Endothelial cell of umbilical vein (primary cell): Measurements from ENCODE around the gene GLRA2. TPM values are rescaled to one million over a fixed set of nuclear protein-coding genes. Genes with fewer than 3 reads are reported as not detected.

Source experiments
- BruUV-seq: library from RNA; stranded (reverse); fragments of 400-500 nt; replicated peaks from 2 replicates; lab custom pipeline; 2021; lab: Mats Ljungman, UMichigan
- CTCF ChIA-PET: fragments of 300-600, 350-600 bp; sonication (Branson Sonifier 250); formaldehyde crosslinking; loops from one replicate; lab custom pipeline; 2021; ENCODE audit warnings: antibody characterized with exemption, inconsistent platforms; lab: Charles Lee
- POLR2A ChIA-PET: fragments of 300-600, 350-600 bp; sonication (Branson Sonifier 250); formaldehyde crosslinking; loops from one replicate; lab custom pipeline; 2021; ENCODE audit warnings: antibody characterized with exemption, inconsistent platforms; lab: Charles Lee
- DNase-seq: peaks from one replicate; pipeline ENCODE4 v3.0.0-alpha.2; 2011; ENCODE audit warnings: low read depth, low spot score
- FAIRE-seq: peaks from 2 replicates; lab custom pipeline; 2011; peaks lifted over from hg19 to GRCh38; lab: Jason Lieb, UNC
- H2AFZ ChIP-seq: 2 replicates; pipeline ENCODE4 v1.6.0; 2012; ENCODE audit warnings: low read depth, low read length, control low read depth, inconsistent platforms
- H3K27ac ChIP-seq: 2 replicates; pipeline ENCODE4 v1.5.1; 2011; ENCODE audit warnings: low read depth, mild to moderate bottlenecking, control low read depth, low read length, moderate library complexity; ENCODE audit not compliant: insufficient read depth
- H3K27me3 ChIP-seq, 2 experiments: 2 replicates each; pipeline versions ENCODE4 v1.6.0 to v1.6.1; 2011; ENCODE audit warnings: low read length in 2 of 2, mixed read lengths in 1 of 2; ENCODE audit not compliant: control insufficient read depth in 2 of 2, insufficient read depth in 2 of 2
- H3K36me3 ChIP-seq, 2 experiments: 2 replicates in 1 of 2; 3 replicates in 1 of 2; pipeline ENCODE4 v1.5.1; 2011; ENCODE audit warnings: low read length in 2 of 2, mild to moderate bottlenecking in 1 of 2, moderate library complexity in 1 of 2; ENCODE audit not compliant: control insufficient read depth in 2 of 2, insufficient read depth in 2 of 2; ENCODE audit errors: extremely low read depth in 1 of 2
- H3K4me1 ChIP-seq: 3 replicates; pipeline ENCODE4 v1.5.1; 2011; ENCODE audit warnings: mild to moderate bottlenecking, low read length; ENCODE audit not compliant: control insufficient read depth, insufficient read depth; ENCODE audit errors: extremely low read depth
- H3K4me2 ChIP-seq: 2 replicates; pipeline ENCODE4 v1.6.1; 2011; ENCODE audit warnings: low read length, control low read depth, mixed read lengths; ENCODE audit not compliant: insufficient read depth
- H3K4me3 ChIP-seq, 3 experiments: fragments of 200-600 bp in 1 of 3; sonication (generic), shearing (Covaris generic) in 1 of 3; replicated peaks in 1 of 3; 2 replicates each; pipeline ENCODE4 v1.5.1; 2011 to 2016; ENCODE audit warnings: control low read depth in 3 of 3, low read length in 3 of 3, mild to moderate bottlenecking in 2 of 3, inconsistent platforms in 1 of 3, low read depth in 1 of 3, moderate library complexity in 1 of 3; ENCODE audit not compliant: insufficient read depth in 1 of 3
- H3K79me2 ChIP-seq: 2 replicates; pipeline ENCODE4 v1.6.0; 2012; ENCODE audit warnings: low read length, inconsistent platforms; ENCODE audit not compliant: control insufficient read depth, insufficient read depth
- H3K9ac ChIP-seq: replicated peaks from 2 replicates; pipeline ENCODE3; 2011; ENCODE audit warnings: low read length, control low read depth; ENCODE audit not compliant: insufficient read depth; ENCODE audit errors: extremely low read depth
- H3K9me1 ChIP-seq: replicated peaks from 3 replicates; pipeline ENCODE4 v1.6.0; 2011; ENCODE audit warnings: mild to moderate bottlenecking, low read length; ENCODE audit not compliant: control insufficient read depth, insufficient read depth; ENCODE audit errors: extremely low read depth
- H3K9me3 ChIP-seq: replicated peaks from 2 replicates; pipeline ENCODE4 v1.5.1; 2012; ENCODE audit warnings: low read length, inconsistent platforms; ENCODE audit not compliant: control insufficient read depth, insufficient read depth
- H4K20me1 ChIP-seq: replicated peaks from 2 replicates; pipeline ENCODE3; 2011; ENCODE audit warnings: mild to moderate bottlenecking, low read length; ENCODE audit not compliant: control insufficient read depth, insufficient read depth; ENCODE audit errors: extremely low read depth
- EZH2 ChIP-seq: IDR thresholded peaks from 2 replicates; pipeline ENCODE4 v1.6.1; 2012; ENCODE audit warnings: borderline replicate concordance, low read depth, mild to moderate bottlenecking, moderate library complexity, low read length, inconsistent platforms; ENCODE audit not compliant: severe bottlenecking
- FOS ChIP-seq: IDR thresholded peaks from 2 replicates; pipeline ENCODE4 v1.6.1; 2011; ENCODE audit warnings: mild to moderate bottlenecking, low read length, moderate library complexity, borderline replicate concordance; ENCODE audit not compliant: insufficient read depth
- GATA2 ChIP-seq: IDR thresholded peaks from 2 replicates; pipeline ENCODE4 v1.7.0; 2011; ENCODE audit warnings: low read depth, mild to moderate bottlenecking, moderate library complexity, mixed read lengths, low read length; ENCODE audit not compliant: insufficient read length, insufficient read depth
- JUN ChIP-seq: IDR thresholded peaks from 2 replicates; pipeline ENCODE4 v1.6.1; 2011; ENCODE audit warnings: borderline replicate concordance, low read depth; ENCODE audit not compliant: insufficient read length, insufficient read depth
- MYC ChIP-seq: IDR thresholded peaks from one replicate; pipeline ENCODE4 v1.6.1; 2011; ENCODE audit warnings: mild to moderate bottlenecking, low read depth, low read length
- POLR2A ChIP-seq: IDR thresholded peaks from 2 replicates; pipeline ENCODE4 v1.6.1; 2012; ENCODE audit warnings: low read depth, mild to moderate bottlenecking, control low read depth, low read length
- POLR2AphosphoS5 ChIP-seq: IDR thresholded peaks from 2 replicates; pipeline ENCODE4 v1.6.1; 2012; ENCODE audit warnings: low read depth, mild to moderate bottlenecking, control low read depth, low read length, moderate library complexity; ENCODE audit not compliant: insufficient read depth
- dilution Hi-C: fragments of 300-500 bp; cut with MboI; formaldehyde crosslinking; loops from one replicate; pipeline ENCODE4 v1.15.0; 2019; ENCODE audit warnings: low sequenced_read_pairs; ENCODE audit not compliant: extremely low pct_ligation_motif_present
- intact Hi-C: fragments of 100-400 bp; cut with micrococcal nuclease; formaldehyde crosslinking; loops from one replicate; pipeline ENCODE4 v1.10.0; 2022
- polyA plus RNA-seq, 4 experiments: library from polyadenylated mRNA; depleted of rRNA in 3 of 4; stranded (reverse) in 3 of 4; unstranded in 1 of 4; fragments of >200 nt; gene quantifications; 2 replicates each; pipeline versions ENCODE4 v1.2.1 to v1.2.3, GENCODE V29; 2011 to 2012; ENCODE audit warnings: missing spikeins in 1 of 4
- total RNA-seq: library from RNA; stranded (reverse); gene quantifications from 2 replicates; pipeline ENCODE4 v1.2.3, GENCODE V29; 2021
- TF ChIP-seq, protein P1 (sequence below), 2 donors: IDR thresholded peaks; 1 replicate in 1 of 2; 2 replicates in 1 of 2; pipeline ENCODE4 v1.5.1; 2011; ENCODE audit warnings: low read length in 2 of 2, mild to moderate bottlenecking in 2 of 2, moderate library complexity in 2 of 2, control low read depth in 1 of 2, inconsistent platforms in 1 of 2, low read depth in 1 of 2; ENCODE audit not compliant: insufficient read depth in 1 of 2; ENCODE audit errors: extremely low read depth in 1 of 2
- TF ChIP-seq, protein P2 (sequence below): IDR thresholded peaks from 2 replicates; pipeline ENCODE4 v1.6.1; 2011; ENCODE audit not compliant: insufficient read depth, insufficient read length

Gene GLRA2
- total and polyA plus RNA-seq, 2 donors (not counting 3 experiments of a cell fraction or from before 2014, with no cell fraction given) = not detected

DNA sequence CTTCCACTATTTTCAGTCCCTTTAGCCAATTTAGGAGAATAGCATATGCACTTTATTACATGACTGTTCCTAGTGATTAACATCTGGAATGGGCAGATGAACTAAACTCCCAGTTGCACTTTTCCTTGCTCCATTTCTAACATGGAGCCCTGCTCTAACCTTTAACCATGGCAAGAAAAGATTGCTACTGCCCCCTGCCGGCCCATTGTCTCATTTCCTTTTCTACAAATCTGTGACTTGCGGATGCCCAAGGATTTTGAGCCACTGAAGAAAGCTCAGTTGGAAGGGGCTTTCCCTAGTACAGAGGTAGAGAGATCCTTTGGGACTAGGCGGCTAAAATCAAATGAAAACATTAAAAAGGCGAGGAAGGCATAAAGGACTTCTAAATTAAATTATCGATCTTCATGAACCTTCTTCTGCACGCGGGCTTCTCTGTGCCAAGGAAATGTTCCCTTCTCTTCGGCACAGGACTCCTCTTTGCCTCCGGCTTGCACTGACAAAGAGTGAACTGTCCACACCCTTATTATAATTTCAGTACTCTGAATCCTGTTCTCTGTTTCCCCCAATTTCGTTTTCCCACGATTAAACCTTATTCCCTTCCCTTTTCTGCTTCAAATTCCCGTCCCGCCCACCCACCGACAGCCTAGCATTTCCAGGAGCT, 577 bp upstream of the GLRA2 start:
- H3K9ac ChIP-seq = no peak overlapping the region
- no peaks in the 10 kb centered on the region for H3K27me3 ChIP-seq
- BruUV-seq = no TSS peak
- H3K9me3 ChIP-seq = no peaks in the 10 kb centered on the region
- no peak overlapping the region for H3K27ac ChIP-seq
- H3K4me3 ChIP-seq = no peak overlapping the region
- intact Hi-C loops (no loop called here), dilution Hi-C loops (no loop called here)
- TF ChIP-seq, protein P1, sequence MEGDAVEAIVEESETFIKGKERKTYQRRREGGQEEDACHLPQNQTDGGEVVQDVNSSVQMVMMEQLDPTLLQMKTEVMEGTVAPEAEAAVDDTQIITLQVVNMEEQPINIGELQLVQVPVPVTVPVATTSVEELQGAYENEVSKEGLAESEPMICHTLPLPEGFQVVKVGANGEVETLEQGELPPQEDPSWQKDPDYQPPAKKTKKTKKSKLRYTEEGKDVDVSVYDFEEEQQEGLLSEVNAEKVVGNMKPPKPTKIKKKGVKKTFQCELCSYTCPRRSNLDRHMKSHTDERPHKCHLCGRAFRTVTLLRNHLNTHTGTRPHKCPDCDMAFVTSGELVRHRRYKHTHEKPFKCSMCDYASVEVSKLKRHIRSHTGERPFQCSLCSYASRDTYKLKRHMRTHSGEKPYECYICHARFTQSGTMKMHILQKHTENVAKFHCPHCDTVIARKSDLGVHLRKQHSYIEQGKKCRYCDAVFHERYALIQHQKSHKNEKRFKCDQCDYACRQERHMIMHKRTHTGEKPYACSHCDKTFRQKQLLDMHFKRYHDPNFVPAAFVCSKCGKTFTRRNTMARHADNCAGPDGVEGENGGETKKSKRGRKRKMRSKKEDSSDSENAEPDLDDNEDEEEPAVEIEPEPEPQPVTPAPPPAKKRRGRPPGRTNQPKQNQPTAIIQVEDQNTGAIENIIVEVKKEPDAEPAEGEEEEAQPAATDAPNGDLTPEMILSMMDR (IDR thresholded peaks at IDR 0.05; ENCODE audit: extremely low read depth in 1 of 2, insufficient read depth in 1 of 2, low read depth in 1 of 2, low read length in 2 of 2) = no peak
- TF ChIP-seq GATA2 = no peak
- TF ChIP-seq FOS = no peak
- TF ChIP-seq EZH2 = no peak
- no peak for TF ChIP-seq JUN
- no peak for TF ChIP-seq POLR2AphosphoS5
- TF ChIP-seq, protein P2, sequence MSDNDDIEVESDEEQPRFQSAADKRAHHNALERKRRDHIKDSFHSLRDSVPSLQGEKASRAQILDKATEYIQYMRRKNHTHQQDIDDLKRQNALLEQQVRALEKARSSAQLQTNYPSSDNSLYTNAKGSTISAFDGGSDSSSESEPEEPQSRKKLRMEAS = no peak
- TF ChIP-seq POLR2A = no peak
- TF ChIP-seq MYC = no peak
- POLR2A ChIA-PET = no interaction called here
- no peaks in the 10 kb centered on the region for H3K4me1 ChIP-seq
- no peaks in the 10 kb centered on the region for H3K9me1 ChIP-seq
- FAIRE-seq = no peak
- no peak overlapping the region for H2AFZ ChIP-seq
- no peaks in the 10 kb centered on the region for H3K36me3 ChIP-seq
- H3K79me2 ChIP-seq = no peaks in the 10 kb centered on the region
- no peaks in the 10 kb centered on the region for H4K20me1 ChIP-seq
- CTCF ChIA-PET = no interaction called here
- no peak for DNase-seq
- no peak overlapping the region for H3K4me2 ChIP-seq
